H1 (cell line): ENCODE data around the gene ZNF133. TPM values are rescaled to one million over a fixed set of nuclear protein-coding genes. Genes with fewer than 3 reads are reported as not detected.

Source experiments
- BCL11A ChIP-seq, 2 experiments: IDR thresholded peaks; one replicate each; pipeline ENCODE4 v1.6.1; 2011; ENCODE audit warnings: low read depth in 2 of 2, low read length in 2 of 2, mild to moderate bottlenecking in 2 of 2
- CTCF ChIP-seq, 3 experiments: IDR thresholded peaks; 1 replicate in 2 of 3; 2 replicates in 1 of 3; pipeline versions ENCODE4 v1.5.1 to v1.6.1; 2011; ENCODE audit warnings: low read length in 3 of 3, mild to moderate bottlenecking in 3 of 3, inconsistent platforms in 2 of 3, low read depth in 1 of 3, moderate library complexity in 1 of 3; ENCODE audit not compliant: insufficient read depth in 1 of 3; ENCODE audit errors: control extremely low read depth in 1 of 3
- polyA plus RNA-seq, 7 experiments: library from polyadenylated mRNA; depleted of rRNA in 3 of 7; stranded (reverse) in 5 of 7; unstranded in 2 of 7; fragments of >200 nt in 5 of 7; fragments of 200-250 nt in 2 of 7; gene quantifications; 1 replicate in 5 of 7; 2 replicates in 1 of 7; 4 replicates in 1 of 7; pipeline versions ENCODE4 v1.2.1 to v1.2.3, GENCODE V29; 2011 to 2013; ENCODE audit warnings: missing spikeins in 2 of 7, mixed read lengths in 2 of 7
- total RNA-seq: library from RNA; stranded (reverse); fragmentation: NEBNext Ultra II Directional; extraction: Animal tissue kit (Norgen Biotek cat#: 25700); gene quantifications from 2 replicates; pipeline ENCODE4 v1.2.1, GENCODE V29; 2021
- TF ChIP-seq, protein P1 (sequence below): IDR thresholded peaks from 2 replicates; pipeline ENCODE4 v1.6.1; 2012; ENCODE audit warnings: inconsistent platforms

Gene ZNF133
- total and polyA plus RNA-seq, 2 of the 8 experiments (the other 6 are each of a cell fraction or from before 2014, with no cell fraction given): 12.1 to 15.8 TPM

GRCh38 chr20:18299364-18299763 lies 11.0 kb downstream of the ZNF133 start (continued):
- TF ChIP-seq CTCF (IDR thresholded peaks at IDR 0.05; ENCODE audit: control extremely low read depth in 1 of 3, insufficient read depth in 1 of 3, low read depth in 1 of 3, low read length in 3 of 3) (no peak), BCL11A (IDR thresholded peaks at IDR 0.05; ENCODE audit: low read depth in 2 of 2, low read length in 2 of 2) (no peak)
- TF ChIP-seq, protein P1, sequence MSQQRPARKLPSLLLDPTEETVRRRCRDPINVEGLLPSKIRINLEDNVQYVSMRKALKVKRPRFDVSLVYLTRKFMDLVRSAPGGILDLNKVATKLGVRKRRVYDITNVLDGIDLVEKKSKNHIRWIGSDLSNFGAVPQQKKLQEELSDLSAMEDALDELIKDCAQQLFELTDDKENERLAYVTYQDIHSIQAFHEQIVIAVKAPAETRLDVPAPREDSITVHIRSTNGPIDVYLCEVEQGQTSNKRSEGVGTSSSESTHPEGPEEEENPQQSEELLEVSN: no peak
